SK-N-SH (cell line): ENCODE measurements around the gene LAMA4. TPM values are rescaled to one million over a fixed set of nuclear protein-coding genes. Genes with fewer than 3 reads are reported as not detected.
A peak's percentile ranks its signal among the peaks of the same experiment; 100 is the strongest.

Experiments
- CTCF ChIA-PET: fragments of 300-600, 350-600 bp; formaldehyde crosslinking; extraction: SDS; loops from one replicate; lab custom pipeline; 2021; lab: Yijun Ruan, JAX
- POLR2A ChIA-PET: fragments of 350-600 bp; sonication (Branson Sonifier 250); formaldehyde crosslinking; extraction: SDS; loops from one replicate; lab custom pipeline; 2020; ENCODE audit warnings: antibody characterized with exemption, inconsistent platforms; lab: Yijun Ruan, JAX
- DNase-seq: peaks from one replicate; pipeline ENCODE4 v3.0.0; 2012
- H2AFZ ChIP-seq: fragments of 200-600 bp; sonication (generic); 2 replicates; pipeline ENCODE4 v1.8.1; 2016; ENCODE audit warnings: antibody characterized with exemption, mild to moderate bottlenecking, low read depth
- H3F3A ChIP-seq: fragments of 200-600 bp; sonication (generic); replicated peaks from 2 replicates; pipeline ENCODE3; 2016; ENCODE audit warnings: antibody characterized with exemption, mild to moderate bottlenecking; ENCODE audit not compliant: insufficient read depth
- H3K27ac ChIP-seq, 2 experiments: fragments of 200-500 bp in 1 of 2; fragments of 200-600 bp in 1 of 2; sonication (Bioruptor generic) in 1 of 2; sonication (generic), shearing (Covaris generic) in 1 of 2; 2 replicates each; pipeline versions ENCODE4 v1.5.1 to v1.6.1; 2014 to 2016; ENCODE audit warnings: low read depth in 2 of 2, inconsistent platforms in 1 of 2, low read length in 1 of 2, mild to moderate bottlenecking in 1 of 2, mixed read lengths in 1 of 2
- H3K27me3 ChIP-seq: fragments of 200-600 bp; sonication (generic), shearing (Covaris generic); 2 replicates; pipeline ENCODE4 v1.6.1; 2016; ENCODE audit warnings: mixed run types; ENCODE audit not compliant: insufficient read depth
- H3K36me3 ChIP-seq, 2 experiments: fragments of 200-500 bp in 1 of 2; fragments of 200-600 bp in 1 of 2; sonication (Bioruptor generic) in 1 of 2; sonication (generic) in 1 of 2; replicated peaks in 1 of 2; 2 replicates each; pipeline versions ENCODE3 to v1.5.1; 2014 to 2016; ENCODE audit warnings: low read length in 1 of 2, mild to moderate bottlenecking in 1 of 2; ENCODE audit not compliant: insufficient read depth in 2 of 2, control insufficient read depth in 1 of 2
- H3K4me1 ChIP-seq, 2 experiments: fragments of 200-500 bp in 1 of 2; fragments of 200-600 bp in 1 of 2; sonication (Bioruptor generic) in 1 of 2; sonication (generic), shearing (Covaris generic) in 1 of 2; 2 replicates each; pipeline versions ENCODE4 v1.5.1 to v1.6.1; 2014 to 2016; ENCODE audit warnings: low read depth in 1 of 2, low read length in 1 of 2, mixed run types in 1 of 2; ENCODE audit not compliant: insufficient read depth in 2 of 2, control insufficient read depth in 1 of 2
- H3K4me2 ChIP-seq: fragments of 200-600 bp; sonication (generic), shearing (Covaris generic); 2 replicates; pipeline ENCODE4 v1.6.1; 2017; ENCODE audit warnings: mixed run types
- H3K4me3 ChIP-seq, 2 experiments: fragments of 200-500 bp in 1 of 2; fragments of 200-600 bp in 1 of 2; sonication (Bioruptor generic) in 1 of 2; sonication (generic), shearing (Covaris generic) in 1 of 2; 2 replicates each; pipeline versions ENCODE4 v1.5.1 to v1.8.1; 2014 to 2016; ENCODE audit warnings: low read depth in 2 of 2, inconsistent platforms in 1 of 2, low read length in 1 of 2, mild to moderate bottlenecking in 1 of 2, mixed read lengths in 1 of 2, moderate library complexity in 1 of 2
- H3K79me2 ChIP-seq: fragments of 200-600 bp; sonication (generic); 2 replicates; pipeline ENCODE4 v1.8.1; 2017; ENCODE audit warnings: mild to moderate bottlenecking; ENCODE audit not compliant: insufficient read depth
- H3K9ac ChIP-seq: fragments of 200-600 bp; sonication (generic); 2 replicates; pipeline ENCODE4 v1.6.1; 2017; ENCODE audit warnings: mixed run types
- H3K9me2 ChIP-seq: fragments of 200-600 bp; sonication (generic); 2 replicates; pipeline ENCODE4 v1.6.1; 2017; ENCODE audit warnings: mixed run types
- H3K9me3 ChIP-seq: fragments of 200-600 bp; sonication (generic); 2 replicates; pipeline ENCODE4 v1.6.1; 2017; ENCODE audit warnings: mixed run types, mild to moderate bottlenecking, moderate library complexity
- H4K20me1 ChIP-seq: fragments of 200-600 bp; sonication (generic); 2 replicates; pipeline ENCODE4 v1.6.1; 2017; ENCODE audit warnings: mild to moderate bottlenecking, mixed run types; ENCODE audit not compliant: insufficient read depth
- CHD2 ChIP-seq: fragments of 150-350 bp; IDR thresholded peaks from 2 replicates; pipeline ENCODE4 v1.6.1; 2018; ENCODE audit warnings: low read length; ENCODE audit not compliant: partially characterized antibody
- ELF1 ChIP-seq: IDR thresholded peaks from 2 replicates; pipeline ENCODE4 v1.4.0; 2012
- EP300 ChIP-seq, 2 experiments: IDR thresholded peaks; 2 replicates each; pipeline versions ENCODE4 v1.4.0 to v1.6.1; 2012; ENCODE audit warnings: borderline replicate concordance in 1 of 2, low read depth in 1 of 2, low read length in 1 of 2
- EZH2phosphoT487 ChIP-seq: fragments of 200-600 bp; sonication (generic); IDR thresholded peaks from 2 replicates; pipeline ENCODE4 v1.6.1; 2017; ENCODE audit warnings: low read depth, mixed run types, mild to moderate bottlenecking, antibody characterized with exemption, moderate library complexity, borderline replicate concordance
- FOXJ3 ChIP-seq: sonication (generic); formaldehyde crosslinking; IDR thresholded peaks from 2 replicates; pipeline ENCODE4 v1.5.1; 2020; ENCODE audit warnings: mild to moderate bottlenecking, missing genetic modification reagents
- FOXM1 ChIP-seq: IDR thresholded peaks from 2 replicates; pipeline ENCODE4 v1.4.0; 2012; ENCODE audit warnings: low read depth, mild to moderate bottlenecking
- GABPA ChIP-seq: IDR thresholded peaks from 2 replicates; pipeline ENCODE4 v1.4.0; 2012; ENCODE audit warnings: low read depth, mild to moderate bottlenecking
- MAX ChIP-seq: IDR thresholded peaks from 2 replicates; pipeline ENCODE4 v1.4.0; 2012; ENCODE audit warnings: low read depth
- MXI1 ChIP-seq: IDR thresholded peaks from 2 replicates; pipeline ENCODE4 v1.6.1; 2012; ENCODE audit warnings: mild to moderate bottlenecking, low read depth, low read length, improper control_type of control experiment
- PBX3 ChIP-seq: IDR thresholded peaks from 2 replicates; pipeline ENCODE4; 2012
- POLR2AphosphoS5 ChIP-seq: IDR thresholded peaks from 2 replicates; pipeline ENCODE4 v1.6.1; 2012; ENCODE audit warnings: low read depth, low read length
- RAD21 ChIP-seq: IDR thresholded peaks from 2 replicates; pipeline ENCODE4 v1.6.1; 2012; ENCODE audit warnings: mild to moderate bottlenecking, low read length
- RCOR1 ChIP-seq: fragments of 150-350 bp; IDR thresholded peaks from 2 replicates; pipeline ENCODE4 v1.6.1; 2017; ENCODE audit warnings: antibody characterized with exemption, low read length
- RXRA ChIP-seq: IDR thresholded peaks from 2 replicates; pipeline ENCODE4 v1.4.0; 2012; ENCODE audit warnings: low read depth, mild to moderate bottlenecking, borderline replicate concordance
- TAF1 ChIP-seq: IDR thresholded peaks from 2 replicates; pipeline ENCODE4 v1.6.1; 2012; ENCODE audit warnings: low read depth, mild to moderate bottlenecking, low read length, moderate library complexity, borderline replicate concordance
- TEAD4 ChIP-seq: IDR thresholded peaks from 2 replicates; pipeline ENCODE4 v1.4.0; 2012; ENCODE audit warnings: mild to moderate bottlenecking, borderline replicate concordance; ENCODE audit not compliant: insufficient read depth
- YY1 ChIP-seq: IDR thresholded peaks from 2 replicates; pipeline ENCODE4 v1.4.0; 2012; ENCODE audit warnings: low read depth, mild to moderate bottlenecking
- WGBS: methylation state at CpG from one replicate; pipeline ENCODE4 v1.1.6; 2017; ENCODE audit warnings: low lambda C conversion rate; 5-methylcytosine and 5-hydroxymethylcytosine counted together
- polyA plus RNA-seq, 3 experiments: library from polyadenylated mRNA; depleted of rRNA; stranded (reverse); fragments of >200 nt; gene quantifications; 2 replicates each; pipeline ENCODE4 v1.2.3, GENCODE V29; 2012
- TF ChIP-seq, protein P1 (sequence below): fragments of 200-600 bp; sonication (generic); IDR thresholded peaks from 2 replicates; pipeline ENCODE4 v1.6.1; 2017; ENCODE audit warnings: antibody characterized with exemption, mild to moderate bottlenecking, moderate library complexity

The LAMA4 gene
- polyA plus RNA-seq, 1 of the 3 experiments (the other 2 are of a cell fraction) = 9.4 TPM

- TF ChIP-seq, protein P1, sequence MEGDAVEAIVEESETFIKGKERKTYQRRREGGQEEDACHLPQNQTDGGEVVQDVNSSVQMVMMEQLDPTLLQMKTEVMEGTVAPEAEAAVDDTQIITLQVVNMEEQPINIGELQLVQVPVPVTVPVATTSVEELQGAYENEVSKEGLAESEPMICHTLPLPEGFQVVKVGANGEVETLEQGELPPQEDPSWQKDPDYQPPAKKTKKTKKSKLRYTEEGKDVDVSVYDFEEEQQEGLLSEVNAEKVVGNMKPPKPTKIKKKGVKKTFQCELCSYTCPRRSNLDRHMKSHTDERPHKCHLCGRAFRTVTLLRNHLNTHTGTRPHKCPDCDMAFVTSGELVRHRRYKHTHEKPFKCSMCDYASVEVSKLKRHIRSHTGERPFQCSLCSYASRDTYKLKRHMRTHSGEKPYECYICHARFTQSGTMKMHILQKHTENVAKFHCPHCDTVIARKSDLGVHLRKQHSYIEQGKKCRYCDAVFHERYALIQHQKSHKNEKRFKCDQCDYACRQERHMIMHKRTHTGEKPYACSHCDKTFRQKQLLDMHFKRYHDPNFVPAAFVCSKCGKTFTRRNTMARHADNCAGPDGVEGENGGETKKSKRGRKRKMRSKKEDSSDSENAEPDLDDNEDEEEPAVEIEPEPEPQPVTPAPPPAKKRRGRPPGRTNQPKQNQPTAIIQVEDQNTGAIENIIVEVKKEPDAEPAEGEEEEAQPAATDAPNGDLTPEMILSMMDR = no peak
- no peak for TF ChIP-seq PBX3
Measured at GRCh38 chr6:112241820-112242429, 12.4 kb downstream of the LAMA4 start (continued).

DNA sequence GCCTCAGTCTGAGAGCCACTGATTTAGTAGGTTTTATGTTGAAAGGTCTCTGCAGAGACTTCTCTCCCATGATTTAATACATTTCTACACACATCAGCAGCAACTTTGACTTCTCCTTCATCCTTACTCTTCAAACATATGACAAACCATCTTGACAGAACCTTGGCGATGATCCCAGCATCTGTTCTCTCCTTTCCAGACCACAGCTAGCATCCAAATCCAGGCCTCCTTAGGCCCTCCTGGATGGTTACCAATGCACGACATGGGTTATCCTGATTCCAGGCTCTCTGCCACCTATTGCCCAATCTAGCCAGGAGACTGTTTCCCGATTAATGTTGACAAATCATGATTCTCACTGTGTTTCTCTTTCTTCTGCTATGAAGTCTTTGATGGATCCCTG lies 16.8 kb downstream of the LAMA4 start:
- no peaks in the 10 kb centered on the region for H3K79me2 ChIP-seq
- no peak overlapping the region for H3K9ac ChIP-seq
- H3K4me1 ChIP-seq = peaks cover 13 to 32% of the 10 kb centered on the region in 2 experiments
- no peaks in the 10 kb centered on the region for H3K36me3 ChIP-seq
- peak; percentile 31; the same call in 1 of the 2 replicates for TF ChIP-seq PBX3
- TF ChIP-seq YY1 = no peak
- TF ChIP-seq RAD21 = no peak
- no peak for TF ChIP-seq RXRA
- TF ChIP-seq TEAD4 = no peak
- H3K27me3 ChIP-seq = no peaks in the 10 kb centered on the region
- 65% methylated on average over 3 of the region's 3 CpGs for WGBS
- H3K9me2 ChIP-seq = no peaks in the 10 kb centered on the region
- no peak for DNase-seq
- no peak overlapping the region for H2AFZ ChIP-seq
- peak overlapping the region in 1 of 2 experiments; percentile 53; a peak in 2 of 4 replicates for H3K27ac ChIP-seq
- H3K4me3 ChIP-seq = no peak overlapping the region
- no peaks in the 10 kb centered on the region for H4K20me1 ChIP-seq
- H3K9me3 ChIP-seq = no peaks in the 10 kb centered on the region
- ChIA-PET CTCF (interaction anchor here (1.0 kb wide), 1 partner anchor 44 kb away, joined by 3 read pairs; no protein-coding TSS in a partner anchor), POLR2A (interaction anchor here (1.3 kb wide), 1 partner anchor 39 kb away, joined by 4 read pairs; no protein-coding TSS in a partner anchor)
- H3K4me2 ChIP-seq = no peak overlapping the region
- peaks cover 11% of the 10 kb centered on the region for H3F3A ChIP-seq

DNA sequence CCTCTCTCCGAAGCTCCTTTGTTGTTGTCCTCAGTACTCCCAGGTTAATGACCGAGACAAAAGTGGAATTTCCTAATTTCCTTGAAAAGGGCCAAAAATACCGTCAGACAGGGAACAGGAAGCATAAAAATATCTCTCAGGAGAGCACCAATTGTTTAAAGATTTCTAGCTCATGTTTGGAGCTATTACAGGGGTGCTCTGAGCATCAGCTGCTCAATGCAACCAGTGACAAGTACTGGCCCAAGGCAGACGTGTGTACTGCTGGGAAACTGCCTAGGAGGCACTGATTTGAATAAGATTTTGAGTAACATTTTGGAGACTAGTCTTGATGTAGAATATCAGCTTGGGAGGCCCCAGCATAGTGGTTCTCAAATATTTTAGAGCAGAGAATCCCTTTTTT lies 17.3 kb downstream of the LAMA4 start:
- no peak overlapping the region for H3K4me2 ChIP-seq
- CTCF ChIA-PET = interaction anchor here (1.0 to 1.4 kb wide), 2 partner anchors 44 to 57 kb away, joined by 3 to 7 read pairs; no protein-coding TSS in a partner anchor
- POLR2A ChIA-PET = interaction anchor here (1.3 kb wide), 1 partner anchor 38 kb away, joined by 4 read pairs; no protein-coding TSS in a partner anchor

More for the DNA sequence above, 17.3 kb downstream of the LAMA4 start:
- H3F3A ChIP-seq = peaks cover 16% of the 10 kb centered on the region
- H3K9me3 ChIP-seq = no peaks in the 10 kb centered on the region
- no peak overlapping the region for H3K4me3 ChIP-seq
- no peaks in the 10 kb centered on the region for H4K20me1 ChIP-seq
- no peaks in the 10 kb centered on the region for H3K9me2 ChIP-seq
- H3K36me3 ChIP-seq = no peaks in the 10 kb centered on the region
- no peak overlapping the region for H2AFZ ChIP-seq
- no peaks in the 10 kb centered on the region for H3K27me3 ChIP-seq
- H3K4me1 ChIP-seq = peaks cover 16 to 35% of the 10 kb centered on the region in 2 experiments
- no peak overlapping the region for H3K9ac ChIP-seq
- no peak for TF ChIP-seq POLR2AphosphoS5
- no peak for TF ChIP-seq RXRA
- TF ChIP-seq EZH2phosphoT487 = no peak
- TF ChIP-seq, protein P1 = no peak
- no peak for TF ChIP-seq EP300 (IDR thresholded peaks at IDR 0.05; ENCODE audit: borderline replicate concordance in 1 of 2, low read depth in 1 of 2, low read length in 1 of 2)
- TF ChIP-seq TAF1 = no peak
- no peak for TF ChIP-seq FOXJ3 (CRISPR knock-in tag)
- TF ChIP-seq RCOR1 = no peak
- no peak for TF ChIP-seq MAX
- TF ChIP-seq ELF1 = no peak
- TF ChIP-seq FOXM1 = no peak
- no peak for TF ChIP-seq MXI1
- TF ChIP-seq CHD2 = no peak
- no peak for TF ChIP-seq YY1
- TF ChIP-seq GABPA = no peak
- TF ChIP-seq, all 33 proteins: peak for 0
- no peak for DNase-seq
- H3K27ac ChIP-seq = peak overlapping the region in 1 of 2 experiments; percentile 53; a peak in 2 of 4 replicates
- H3K79me2 ChIP-seq = no peaks in the 10 kb centered on the region
- WGBS = 93% methylated on average over 4 of the region's 4 CpGs
